ACC112 (cell line): ENCODE measurements around the gene CDKN1A.

Experiments used
- H2AFZ ChIP-seq: fragments of 200-600 bp; sonication (generic); one replicate; pipeline ENCODE4 v1.6.0; 2017; ENCODE audit warnings: antibody characterized with exemption, low read length; ENCODE audit not compliant: unreplicated experiment
- H3K27ac ChIP-seq: fragments of 200-600 bp; sonication (generic); 2 replicates; pipeline ENCODE4 v1.5.1; 2014; ENCODE audit warnings: low read depth, mild to moderate bottlenecking, antibody characterized with exemption, low read length, moderate library complexity
- H3K27me3 ChIP-seq: fragments of 200-600 bp; sonication (generic); 2 replicates; pipeline ENCODE4 v1.6.1; 2014; ENCODE audit warnings: mild to moderate bottlenecking, antibody characterized with exemption, low read length, moderate library complexity, mixed read lengths; ENCODE audit not compliant: insufficient read depth
- H3K36me3 ChIP-seq: fragments of 200-600 bp; sonication (generic); 2 replicates; pipeline ENCODE4 v1.6.1; 2016; ENCODE audit warnings: mild to moderate bottlenecking, antibody characterized with exemption, low read length, moderate library complexity, mixed read lengths; ENCODE audit not compliant: insufficient read depth
- H3K4me1 ChIP-seq: fragments of 200-600 bp; sonication (generic); one replicate; pipeline ENCODE4 v1.6.1; 2016; ENCODE audit warnings: low read length, mixed read lengths; ENCODE audit not compliant: insufficient read depth, unreplicated experiment, control insufficient read depth
- H3K4me3 ChIP-seq: fragments of 200-600 bp; sonication (generic); 2 replicates; pipeline ENCODE4 v1.5.1; 2014; ENCODE audit warnings: mild to moderate bottlenecking, low read depth, low read length
- H3K79me2 ChIP-seq: fragments of 200-600 bp; sonication (generic); one replicate; pipeline ENCODE4 v1.6.0; 2016; ENCODE audit warnings: low read length; ENCODE audit not compliant: control insufficient read depth, unreplicated experiment, insufficient read depth

CDKN1A gene

DNA sequence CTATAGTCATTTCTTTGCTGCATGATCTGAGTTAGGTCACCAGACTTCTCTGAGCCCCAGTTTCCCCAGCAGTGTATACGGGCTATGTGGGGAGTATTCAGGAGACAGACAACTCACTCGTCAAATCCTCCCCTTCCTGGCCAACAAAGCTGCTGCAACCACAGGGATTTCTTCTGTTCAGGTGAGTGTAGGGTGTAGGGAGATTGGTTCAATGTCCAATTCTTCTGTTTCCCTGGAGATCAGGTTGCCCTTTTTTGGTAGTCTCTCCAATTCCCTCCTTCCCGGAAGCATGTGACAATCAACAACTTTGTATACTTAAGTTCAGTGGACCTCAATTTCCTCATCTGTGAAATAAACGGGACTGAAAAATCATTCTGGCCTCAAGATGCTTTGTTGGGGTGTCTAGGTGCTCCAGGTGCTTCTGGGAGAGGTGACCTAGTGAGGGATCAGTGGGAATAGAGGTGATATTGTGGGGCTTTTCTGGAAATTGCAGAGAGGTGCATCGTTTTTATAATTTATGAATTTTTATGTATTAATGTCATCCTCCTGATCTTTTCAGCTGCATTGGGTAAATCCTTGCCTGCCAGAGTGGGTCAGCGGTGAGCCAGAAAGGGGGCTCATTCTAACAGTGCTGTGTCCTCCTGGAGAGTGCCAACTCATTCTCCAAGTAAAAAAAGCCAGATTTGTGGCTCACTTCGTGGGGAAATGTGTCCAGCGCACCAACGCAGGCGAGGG lies 594 bp upstream of the CDKN1A start:
- peak overlapping the region; percentile 85 for H3K27ac ChIP-seq
- H3K27me3 ChIP-seq, result no peaks in the 10 kb centered on the region
- peaks cover 37% of the 10 kb centered on the region for H3K79me2 ChIP-seq
- H3K36me3 ChIP-seq, result peaks cover 9% of the 10 kb centered on the region; the same call in 1 of the 2 replicates
- peaks cover 34% of the 10 kb centered on the region for H3K4me1 ChIP-seq
- H2AFZ ChIP-seq, result peak overlapping the region; percentile 1
- peak overlapping the region; percentile 95 for H3K4me3 ChIP-seq

DNA sequence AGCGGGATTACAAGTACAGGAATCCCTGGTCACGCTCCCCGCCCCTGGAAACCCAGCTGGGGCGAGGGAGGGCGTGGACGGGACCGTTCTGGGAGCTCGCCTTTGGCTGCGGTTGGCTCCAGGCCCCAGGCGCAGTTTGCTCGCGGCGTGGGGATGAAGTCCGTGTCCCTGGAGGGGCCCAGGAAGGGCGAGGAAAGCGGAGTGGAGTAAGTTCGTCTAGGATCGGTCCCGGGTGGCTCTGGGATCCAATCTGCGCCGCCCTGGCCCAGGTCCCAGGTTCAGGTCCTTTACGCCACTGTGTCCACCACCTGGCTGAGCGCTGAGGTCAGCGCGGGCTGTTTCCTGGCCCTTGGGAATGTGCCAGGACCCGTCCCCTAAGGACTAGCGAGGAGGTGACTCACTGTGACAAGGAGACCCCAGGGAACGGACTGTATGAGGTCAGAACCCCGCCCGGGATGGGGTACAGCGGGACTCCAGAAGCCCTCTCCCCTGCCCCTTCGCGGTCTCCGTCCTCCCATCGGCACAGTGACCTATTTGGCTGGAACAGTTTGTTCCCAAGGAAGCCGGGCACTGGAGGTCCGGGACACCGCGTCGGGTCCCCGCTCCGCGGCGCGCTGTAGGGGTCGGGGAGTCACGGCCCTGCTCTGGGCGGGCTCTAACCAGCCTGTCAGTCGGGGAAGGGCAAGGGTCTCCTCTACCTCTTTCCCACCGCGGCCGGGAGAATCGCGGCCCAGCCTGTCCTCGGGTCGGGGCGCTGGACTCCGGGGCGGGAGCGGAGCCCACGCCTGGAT lies 724 bp downstream of the CDKN1A start:
- H3K4me1 ChIP-seq, result peaks cover 34% of the 10 kb centered on the region
- H3K27ac ChIP-seq, result peak overlapping the region; percentile 85

DNA sequence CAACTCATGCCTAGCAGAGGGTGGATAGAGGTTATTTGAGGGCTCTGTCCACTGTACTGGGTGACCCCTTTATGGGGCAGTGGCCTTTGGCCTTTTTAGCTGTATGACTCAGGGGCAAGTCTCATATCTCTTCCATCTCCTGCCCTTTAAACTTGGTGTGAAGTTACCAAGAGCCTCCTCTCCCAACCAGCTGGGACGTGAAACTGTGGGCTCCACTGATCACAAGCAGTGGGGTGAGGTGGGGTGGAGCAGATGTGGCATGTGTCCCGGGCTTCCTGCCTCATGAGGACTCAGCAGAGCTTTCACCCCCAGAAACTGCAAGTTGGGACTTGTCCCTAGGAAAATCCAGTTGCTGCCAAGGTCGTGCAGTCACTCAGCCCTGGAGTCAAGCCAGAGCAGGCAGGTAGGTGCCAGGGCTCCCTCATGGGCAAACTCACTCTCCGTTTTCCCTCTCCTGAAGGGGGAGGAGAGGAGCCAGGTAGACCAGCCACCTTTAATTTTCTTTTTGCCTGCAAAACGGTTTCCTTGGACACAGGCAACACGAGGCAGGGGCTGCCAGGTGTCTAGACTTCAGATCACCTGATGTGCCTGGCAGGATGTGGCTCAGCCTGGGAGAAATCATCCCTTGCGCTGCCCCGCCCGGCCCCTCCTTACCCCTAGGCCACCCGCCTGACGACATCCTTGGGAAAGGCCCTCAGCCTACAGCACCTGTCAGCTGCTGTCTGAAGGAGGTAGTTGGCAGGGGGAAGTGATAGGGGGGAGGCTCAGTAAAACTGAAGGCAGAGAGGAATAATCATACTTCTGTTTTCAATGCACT lies 4.0 kb downstream of the CDKN1A start:
- Histone ChIP-seq H2AFZ (no peak overlapping the region), H3K4me3 (peak overlapping the region; percentile 43)

More for the DNA sequence above, 724 bp downstream of the CDKN1A start:
- peaks cover 51% of the 10 kb centered on the region for H3K79me2 ChIP-seq
- H3K36me3 ChIP-seq, result peaks cover 9% of the 10 kb centered on the region; the same call in 1 of the 2 replicates
- no peak overlapping the region for H2AFZ ChIP-seq
- peak overlapping the region; percentile 95 for H3K4me3 ChIP-seq
- no peaks in the 10 kb centered on the region for H3K27me3 ChIP-seq

DNA sequence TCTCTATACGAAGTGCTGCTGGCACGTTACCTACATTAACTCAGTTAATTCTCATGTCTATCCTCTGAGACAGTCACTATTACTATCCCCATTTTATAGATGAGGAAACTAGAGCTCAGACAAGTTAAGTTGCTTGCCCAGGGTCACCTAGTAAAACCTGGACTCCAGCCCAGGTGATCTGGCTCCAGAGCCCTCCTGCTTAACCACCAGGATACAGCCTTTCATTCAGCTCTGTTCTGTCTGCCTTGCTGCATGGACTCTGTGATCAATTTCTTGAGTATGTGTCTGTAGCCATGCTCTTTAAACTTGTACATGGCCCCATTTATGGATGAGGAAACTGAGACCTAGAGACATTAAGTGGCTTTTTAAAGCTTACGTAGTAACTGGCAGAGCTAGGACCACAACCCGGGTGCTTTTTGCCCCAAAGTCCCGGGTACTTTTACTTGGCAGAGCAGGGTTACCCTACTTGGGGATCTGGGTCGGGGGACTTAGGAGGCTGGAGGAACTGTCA lies 4.7 kb downstream of the CDKN1A start:
- no peaks in the 10 kb centered on the region for H3K27me3 ChIP-seq
- H3K4me3 ChIP-seq, result no peak overlapping the region; the same call in 1 of the 2 replicates
- peaks cover 12% of the 10 kb centered on the region for H3K4me1 ChIP-seq
- H3K27ac ChIP-seq, result no peak overlapping the region
- H2AFZ ChIP-seq, result no peak overlapping the region
- peaks cover 41% of the 10 kb centered on the region for H3K36me3 ChIP-seq
- H3K79me2 ChIP-seq, result peaks cover 56% of the 10 kb centered on the region

More for the DNA sequence above, 4.0 kb downstream of the CDKN1A start:
- peaks cover 18% of the 10 kb centered on the region for H3K4me1 ChIP-seq
- H3K36me3 ChIP-seq, result peaks cover 41% of the 10 kb centered on the region
- peak overlapping the region; percentile 33 for H3K27ac ChIP-seq
- peaks cover 56% of the 10 kb centered on the region for H3K79me2 ChIP-seq
- H3K27me3 ChIP-seq, result no peaks in the 10 kb centered on the region

DNA sequence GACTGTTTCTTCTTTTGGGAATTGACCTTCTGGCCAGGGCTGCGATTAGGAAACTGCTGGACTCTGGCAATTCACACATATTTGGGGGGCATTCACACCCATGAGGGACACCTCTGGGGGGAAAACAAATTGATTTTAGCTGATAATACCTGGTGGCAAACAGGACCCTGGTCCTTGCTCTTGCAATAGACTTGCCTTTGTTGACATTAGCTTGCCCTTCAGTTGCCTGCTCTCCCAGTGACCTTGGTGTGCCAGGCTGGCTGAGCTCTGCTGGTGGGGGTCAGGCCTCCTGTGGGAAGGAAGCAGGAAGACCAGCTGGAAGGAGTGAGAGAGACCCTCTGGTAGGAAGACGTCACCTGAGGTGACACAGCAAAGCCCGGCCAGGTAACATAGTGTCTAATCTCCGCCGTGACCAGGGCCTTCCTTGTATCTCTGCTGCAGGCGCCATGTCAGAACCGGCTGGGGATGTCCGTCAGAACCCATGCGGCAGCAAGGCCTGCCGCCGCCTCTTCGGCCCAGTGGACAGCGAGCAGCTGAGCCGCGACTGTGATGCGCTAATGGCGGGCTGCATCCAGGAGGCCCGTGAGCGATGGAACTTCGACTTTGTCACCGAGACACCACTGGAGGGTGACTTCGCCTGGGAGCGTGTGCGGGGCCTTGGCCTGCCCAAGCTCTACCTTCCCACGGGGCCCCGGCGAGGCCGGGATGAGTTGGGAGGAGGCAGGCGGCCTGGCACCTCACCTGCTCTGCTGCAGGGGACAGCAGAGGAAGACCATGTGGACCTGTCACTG lies 5.3 kb downstream of the CDKN1A start:
- no peak overlapping the region for H3K27ac ChIP-seq
- peaks cover 12% of the 10 kb centered on the region for H3K4me1 ChIP-seq
- peaks cover 41% of the 10 kb centered on the region for H3K36me3 ChIP-seq
- no peak overlapping the region for H2AFZ ChIP-seq
- H3K27me3 ChIP-seq, result no peaks in the 10 kb centered on the region
- peaks cover 53% of the 10 kb centered on the region for H3K79me2 ChIP-seq
- H3K4me3 ChIP-seq, result no peak overlapping the region

DNA sequence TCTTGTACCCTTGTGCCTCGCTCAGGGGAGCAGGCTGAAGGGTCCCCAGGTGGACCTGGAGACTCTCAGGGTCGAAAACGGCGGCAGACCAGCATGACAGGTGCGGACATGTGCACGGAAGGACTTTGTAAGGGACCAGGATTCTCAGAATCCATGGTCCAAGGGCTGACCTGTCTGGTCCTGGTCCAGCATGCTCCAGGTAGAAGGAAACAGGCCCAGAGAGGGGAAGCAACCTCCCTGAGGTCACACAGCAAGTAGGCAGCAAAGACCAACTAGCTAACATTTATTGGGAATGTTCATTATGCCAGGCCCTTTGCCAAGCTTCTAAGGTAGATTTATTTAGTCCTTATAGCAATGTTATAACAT lies 5.9 kb downstream of the CDKN1A start:
- Histone ChIP-seq H3K27me3 (no peaks in the 10 kb centered on the region), H3K79me2 (peaks cover 48% of the 10 kb centered on the region), H3K4me3 (no peak overlapping the region), H3K36me3 (peaks cover 41% of the 10 kb centered on the region), H3K27ac (no peak overlapping the region), H3K4me1 (peaks cover 12% of the 10 kb centered on the region), H2AFZ (no peak overlapping the region)

DNA sequence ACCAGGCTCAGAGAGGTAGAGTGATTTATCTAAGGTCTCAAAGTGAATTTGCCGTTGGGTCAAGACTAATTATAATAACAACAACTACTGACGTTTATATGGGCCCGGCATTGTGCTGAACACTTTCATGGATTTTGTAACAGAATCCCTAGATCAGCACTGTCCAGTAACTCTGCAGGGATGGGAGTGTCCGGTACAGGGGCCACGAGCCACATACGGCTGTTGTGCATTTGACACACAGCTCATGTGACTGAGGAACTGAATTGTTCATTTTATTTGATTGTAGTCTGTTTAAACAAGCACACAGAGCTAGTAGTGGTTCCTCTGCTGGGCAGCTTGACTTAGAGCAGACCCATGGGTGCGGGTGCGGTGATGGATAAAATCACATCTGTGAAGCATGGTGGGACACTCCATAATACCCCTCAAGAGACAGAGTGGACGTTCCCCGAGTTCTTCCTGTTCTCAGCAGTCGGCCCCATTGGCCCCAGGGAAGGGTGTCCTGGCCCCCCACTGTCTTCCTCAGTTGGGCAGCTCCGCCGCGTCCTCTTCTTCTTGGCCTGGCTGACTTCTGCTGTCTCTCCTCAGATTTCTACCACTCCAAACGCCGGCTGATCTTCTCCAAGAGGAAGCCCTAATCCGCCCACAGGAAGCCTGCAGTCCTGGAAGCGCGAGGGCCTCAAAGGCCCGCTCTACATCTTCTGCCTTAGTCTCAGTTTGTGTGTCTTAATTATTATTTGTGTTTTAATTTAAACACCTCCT lies 6.8 kb downstream of the CDKN1A start:
- H2AFZ ChIP-seq, result no peak overlapping the region
- no peak overlapping the region for H3K27ac ChIP-seq
- H3K4me3 ChIP-seq, result no peak overlapping the region
- H3K36me3 ChIP-seq, result peaks cover 41% of the 10 kb centered on the region
- no peaks in the 10 kb centered on the region for H3K27me3 ChIP-seq
- H3K79me2 ChIP-seq, result peaks cover 42% of the 10 kb centered on the region
- H3K4me1 ChIP-seq, result peaks cover 12% of the 10 kb centered on the region

DNA sequence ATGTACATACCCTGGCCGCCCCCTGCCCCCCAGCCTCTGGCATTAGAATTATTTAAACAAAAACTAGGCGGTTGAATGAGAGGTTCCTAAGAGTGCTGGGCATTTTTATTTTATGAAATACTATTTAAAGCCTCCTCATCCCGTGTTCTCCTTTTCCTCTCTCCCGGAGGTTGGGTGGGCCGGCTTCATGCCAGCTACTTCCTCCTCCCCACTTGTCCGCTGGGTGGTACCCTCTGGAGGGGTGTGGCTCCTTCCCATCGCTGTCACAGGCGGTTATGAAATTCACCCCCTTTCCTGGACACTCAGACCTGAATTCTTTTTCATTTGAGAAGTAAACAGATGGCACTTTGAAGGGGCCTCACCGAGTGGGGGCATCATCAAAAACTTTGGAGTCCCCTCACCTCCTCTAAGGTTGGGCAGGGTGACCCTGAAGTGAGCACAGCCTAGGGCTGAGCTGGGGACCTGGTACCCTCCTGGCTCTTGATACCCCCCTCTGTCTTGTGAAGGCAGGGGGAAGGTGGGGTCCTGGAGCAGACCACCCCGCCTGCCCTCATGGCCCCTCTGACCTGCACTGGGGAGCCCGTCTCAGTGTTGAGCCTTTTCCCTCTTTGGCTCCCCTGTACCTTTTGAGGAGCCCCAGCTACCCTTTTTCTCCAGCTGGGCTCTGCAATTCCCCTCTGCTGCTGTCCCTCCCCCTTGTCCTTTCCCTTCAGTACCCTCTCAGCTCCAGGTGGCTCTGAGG lies 7.6 kb downstream of the CDKN1A start:
- H3K4me3 ChIP-seq, result no peak overlapping the region
- H2AFZ ChIP-seq, result no peak overlapping the region
- H3K36me3 ChIP-seq, result peaks cover 37% of the 10 kb centered on the region
- no peaks in the 10 kb centered on the region for H3K27me3 ChIP-seq
- no peak overlapping the region for H3K27ac ChIP-seq
- peaks cover 12% of the 10 kb centered on the region for H3K4me1 ChIP-seq
- peaks cover 36% of the 10 kb centered on the region for H3K79me2 ChIP-seq
